ENCODE measurements around the gene SLC35E3. TPM values are rescaled to one million over a fixed set of nuclear protein-coding genes. Genes with fewer than 3 reads are reported as not detected.

Gene SLC35E3
- total and polyA plus RNA-seq, 2 donors from 2014 or later: 7.7 to 8.7 TPM

DNA sequence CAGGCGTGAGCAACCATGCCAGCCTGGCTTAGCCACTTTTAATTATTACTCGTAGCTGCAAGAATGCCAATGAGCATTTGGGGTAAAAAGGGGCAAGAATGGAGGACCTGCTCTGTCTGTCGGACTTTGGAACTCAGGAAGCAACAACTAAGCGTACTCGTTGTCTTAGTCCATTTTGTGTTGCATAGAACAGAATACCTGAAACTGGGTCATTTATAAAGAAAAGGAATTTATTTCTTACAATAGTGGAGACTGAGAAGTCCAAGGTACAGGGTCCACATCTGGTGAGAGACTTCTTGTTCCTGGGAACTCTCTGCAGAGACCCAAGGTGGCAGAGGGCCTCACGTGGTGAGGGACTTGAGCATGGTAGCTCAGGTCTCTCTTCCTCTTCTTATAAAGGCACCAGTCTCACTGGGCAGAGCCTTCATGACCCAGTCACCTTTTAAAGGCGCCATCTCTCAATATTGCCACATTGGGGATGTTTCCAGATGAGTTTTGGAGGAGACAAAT is 29.2 kb downstream of the SLC35E3 start:
- no peak overlapping the region for H3K4me3 ChIP-seq (ENCODE audit: low read length in 3 of 3)
- TF ChIP-seq, protein P1, sequence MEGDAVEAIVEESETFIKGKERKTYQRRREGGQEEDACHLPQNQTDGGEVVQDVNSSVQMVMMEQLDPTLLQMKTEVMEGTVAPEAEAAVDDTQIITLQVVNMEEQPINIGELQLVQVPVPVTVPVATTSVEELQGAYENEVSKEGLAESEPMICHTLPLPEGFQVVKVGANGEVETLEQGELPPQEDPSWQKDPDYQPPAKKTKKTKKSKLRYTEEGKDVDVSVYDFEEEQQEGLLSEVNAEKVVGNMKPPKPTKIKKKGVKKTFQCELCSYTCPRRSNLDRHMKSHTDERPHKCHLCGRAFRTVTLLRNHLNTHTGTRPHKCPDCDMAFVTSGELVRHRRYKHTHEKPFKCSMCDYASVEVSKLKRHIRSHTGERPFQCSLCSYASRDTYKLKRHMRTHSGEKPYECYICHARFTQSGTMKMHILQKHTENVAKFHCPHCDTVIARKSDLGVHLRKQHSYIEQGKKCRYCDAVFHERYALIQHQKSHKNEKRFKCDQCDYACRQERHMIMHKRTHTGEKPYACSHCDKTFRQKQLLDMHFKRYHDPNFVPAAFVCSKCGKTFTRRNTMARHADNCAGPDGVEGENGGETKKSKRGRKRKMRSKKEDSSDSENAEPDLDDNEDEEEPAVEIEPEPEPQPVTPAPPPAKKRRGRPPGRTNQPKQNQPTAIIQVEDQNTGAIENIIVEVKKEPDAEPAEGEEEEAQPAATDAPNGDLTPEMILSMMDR (IDR thresholded peaks at IDR 0.05; ENCODE audit: borderline replicate concordance, extremely low read depth, insufficient read depth): no peak
- no peaks in the 10 kb centered on the region for H3K36me3 ChIP-seq (ENCODE audit: control insufficient read depth in 2 of 3, insufficient read depth in 3 of 3, low read length in 3 of 3)
- H3K4me1 ChIP-seq (ENCODE audit: control insufficient read depth in 2 of 3, insufficient read depth in 2 of 3, low read depth in 1 of 3, low read length in 3 of 3): no peaks in the 10 kb centered on the region
- H3K27ac ChIP-seq (ENCODE audit: low read depth in 2 of 2, low read length in 2 of 2): no peak overlapping the region
- intact Hi-C loops (cut with DNase I): no loop called here
- H3K27me3 ChIP-seq (ENCODE audit: control insufficient read depth, insufficient read depth, low read length): no peaks in the 10 kb centered on the region
- FAIRE-seq: no peak
- no peaks in the 10 kb centered on the region for H3K9me3 ChIP-seq (ENCODE audit: control insufficient read depth in 2 of 3, insufficient read depth in 1 of 3, low read length in 3 of 3)
- no peak for DNase-seq
- H3K9ac ChIP-seq (ENCODE audit: low read length in 3 of 3): no peak overlapping the region

- Histone ChIP-seq H3K36me3 (ENCODE audit: control insufficient read depth in 2 of 3, insufficient read depth in 3 of 3, low read length in 3 of 3) (no peaks in the 10 kb centered on the region), H3K4me3 (ENCODE audit: low read length in 3 of 3) (no peak overlapping the region), H3K27ac (ENCODE audit: low read depth in 2 of 2, low read length in 2 of 2) (no peak overlapping the region), H3K27me3 (ENCODE audit: control insufficient read depth, insufficient read depth, low read length) (no peaks in the 10 kb centered on the region), H3K4me1 (ENCODE audit: control insufficient read depth in 2 of 3, insufficient read depth in 2 of 3, low read depth in 1 of 3, low read length in 3 of 3) (no peaks in the 10 kb centered on the region), H3K9ac (ENCODE audit: low read length in 3 of 3) (no peak overlapping the region), H3K9me3 (ENCODE audit: control insufficient read depth in 2 of 3, insufficient read depth in 1 of 3, low read length in 3 of 3) (no peaks in the 10 kb centered on the region)
- FAIRE-seq: no peak
- TF ChIP-seq, protein P1 (IDR thresholded peaks at IDR 0.05; ENCODE audit: borderline replicate concordance, extremely low read depth, insufficient read depth): no peak
- DNase-seq: no peak
- intact Hi-C loops (cut with DNase I): no loop called here
These were observed 31.1 kb downstream of the SLC35E3 start for GRCh38 chr12:68776976-68777610.

DNA sequence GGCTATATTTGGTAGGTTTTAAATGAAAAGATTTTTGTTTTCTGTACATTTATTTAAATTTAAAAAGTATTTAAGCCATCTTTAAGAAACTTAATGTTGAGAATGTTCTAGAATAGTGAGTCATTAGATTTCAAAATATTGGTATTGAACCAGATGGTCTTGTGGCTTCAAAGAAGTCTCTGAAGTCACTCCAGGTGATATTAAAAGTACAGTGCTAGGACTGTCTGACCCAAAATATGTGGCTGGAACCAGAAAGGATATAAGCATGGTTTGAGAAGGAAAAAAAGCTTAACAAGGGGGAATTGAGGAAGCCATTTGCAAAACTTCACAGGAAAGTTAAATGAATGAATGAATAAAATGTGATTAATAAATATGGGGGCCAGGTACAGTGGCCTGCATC is 33.3 kb downstream of the SLC35E3 start:
- Histone ChIP-seq H3K4me3 (ENCODE audit: low read length in 3 of 3) (no peak overlapping the region), H3K4me1 (ENCODE audit: control insufficient read depth in 2 of 3, insufficient read depth in 2 of 3, low read depth in 1 of 3, low read length in 3 of 3) (no peaks in the 10 kb centered on the region), H3K36me3 (ENCODE audit: control insufficient read depth in 2 of 3, insufficient read depth in 3 of 3, low read length in 3 of 3) (no peaks in the 10 kb centered on the region), H3K27ac (ENCODE audit: low read depth in 2 of 2, low read length in 2 of 2) (no peak overlapping the region), H3K27me3 (ENCODE audit: control insufficient read depth, insufficient read depth, low read length) (no peaks in the 10 kb centered on the region), H3K9me3 (ENCODE audit: control insufficient read depth in 2 of 3, insufficient read depth in 1 of 3, low read length in 3 of 3) (no peaks in the 10 kb centered on the region), H3K9ac (ENCODE audit: low read length in 3 of 3) (no peak overlapping the region)
- FAIRE-seq: no peak
- intact Hi-C loops (cut with DNase I): no loop called here
- DNase-seq: no peak
- TF ChIP-seq, protein P1 (IDR thresholded peaks at IDR 0.05; ENCODE audit: borderline replicate concordance, extremely low read depth, insufficient read depth): no peak
